GM12875 (cell line): ENCODE measurements around the gene CST1.
"Not testable (repeated sequence)": the region's sequence is repeated elsewhere in the genome, so short reads cannot be mapped to it uniquely, and the experiment has no call there.

ENCODE experiments used
- H3K4me3 ChIP-seq: one replicate; pipeline ENCODE4 v1.5.1; 2011; ENCODE audit warnings: low read depth, low read length, control low read depth
- TF ChIP-seq, protein P1 (sequence below): IDR thresholded peaks from 2 replicates; pipeline ENCODE4 v1.5.1; 2011; ENCODE audit warnings: low read depth, mild to moderate bottlenecking, control low read depth, inconsistent platforms, low read length, moderate library complexity, borderline replicate concordance; ENCODE audit not compliant: insufficient read depth

The CST1 gene

GRCh38 chr20:23744817-23745216 lies 5.9 kb downstream of the CST1 start:
- TF ChIP-seq, protein P1, sequence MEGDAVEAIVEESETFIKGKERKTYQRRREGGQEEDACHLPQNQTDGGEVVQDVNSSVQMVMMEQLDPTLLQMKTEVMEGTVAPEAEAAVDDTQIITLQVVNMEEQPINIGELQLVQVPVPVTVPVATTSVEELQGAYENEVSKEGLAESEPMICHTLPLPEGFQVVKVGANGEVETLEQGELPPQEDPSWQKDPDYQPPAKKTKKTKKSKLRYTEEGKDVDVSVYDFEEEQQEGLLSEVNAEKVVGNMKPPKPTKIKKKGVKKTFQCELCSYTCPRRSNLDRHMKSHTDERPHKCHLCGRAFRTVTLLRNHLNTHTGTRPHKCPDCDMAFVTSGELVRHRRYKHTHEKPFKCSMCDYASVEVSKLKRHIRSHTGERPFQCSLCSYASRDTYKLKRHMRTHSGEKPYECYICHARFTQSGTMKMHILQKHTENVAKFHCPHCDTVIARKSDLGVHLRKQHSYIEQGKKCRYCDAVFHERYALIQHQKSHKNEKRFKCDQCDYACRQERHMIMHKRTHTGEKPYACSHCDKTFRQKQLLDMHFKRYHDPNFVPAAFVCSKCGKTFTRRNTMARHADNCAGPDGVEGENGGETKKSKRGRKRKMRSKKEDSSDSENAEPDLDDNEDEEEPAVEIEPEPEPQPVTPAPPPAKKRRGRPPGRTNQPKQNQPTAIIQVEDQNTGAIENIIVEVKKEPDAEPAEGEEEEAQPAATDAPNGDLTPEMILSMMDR = no peak
- no peak overlapping the region for H3K4me3 ChIP-seq

DNA sequence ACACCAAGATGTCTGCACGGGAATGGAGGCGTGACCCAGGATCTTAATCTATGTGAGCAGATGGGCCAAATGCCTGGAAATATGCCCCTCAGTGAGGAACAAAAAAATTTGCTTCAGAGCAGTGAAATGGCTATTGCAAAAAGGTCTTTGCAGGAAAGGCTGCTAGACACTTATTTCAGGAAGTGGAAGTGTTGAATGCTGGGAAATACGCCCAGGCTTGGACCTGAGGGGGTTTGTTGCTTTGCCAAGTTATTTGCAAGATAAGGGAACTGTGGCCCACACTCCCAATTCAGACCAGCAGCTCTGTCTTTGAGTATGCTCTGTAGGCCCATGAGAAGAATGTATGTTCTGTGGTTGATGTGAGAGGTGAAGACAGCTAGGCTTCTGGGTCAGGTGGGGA lies 15.3 kb downstream of the CST1 start:
- H3K4me3 ChIP-seq = not testable (repeated sequence)

- H3K4me3 ChIP-seq = not testable (repeated sequence)
These were observed 15.8 kb downstream of the CST1 start for GRCh38 chr20:23734949-23735348.

DNA sequence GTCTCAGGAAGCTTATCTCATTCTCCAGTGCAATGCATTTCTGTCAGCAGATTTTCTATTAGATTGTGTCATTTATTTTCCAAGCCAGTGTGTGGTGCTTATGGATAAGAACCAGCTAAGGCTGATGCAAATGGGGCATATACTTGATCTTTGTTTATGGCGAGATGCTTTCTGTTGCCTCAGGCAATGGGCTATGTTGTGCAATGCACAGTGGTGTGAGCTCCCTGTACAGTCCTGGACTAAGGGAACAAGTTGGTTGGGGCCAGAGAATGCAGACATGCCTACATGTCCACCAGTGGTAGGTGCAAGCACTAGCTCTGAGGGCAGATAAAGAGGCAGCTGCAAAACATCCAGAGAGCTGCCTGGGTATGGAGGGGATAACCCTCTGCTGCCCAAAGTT lies 16.3 kb downstream of the CST1 start:
- not testable (repeated sequence) for H3K4me3 ChIP-seq

GRCh38 chr20:23727016-23727415 lies 23.7 kb downstream of the CST1 start:
- H3K4me3 ChIP-seq = no peak overlapping the region
- TF ChIP-seq, protein P1 = no peak

- H3K4me3 ChIP-seq = no peak overlapping the region
- TF ChIP-seq, protein P1 = no peak
These were observed 25.6 kb downstream of the CST1 start for GRCh38 chr20:23725102-23725501.

DNA sequence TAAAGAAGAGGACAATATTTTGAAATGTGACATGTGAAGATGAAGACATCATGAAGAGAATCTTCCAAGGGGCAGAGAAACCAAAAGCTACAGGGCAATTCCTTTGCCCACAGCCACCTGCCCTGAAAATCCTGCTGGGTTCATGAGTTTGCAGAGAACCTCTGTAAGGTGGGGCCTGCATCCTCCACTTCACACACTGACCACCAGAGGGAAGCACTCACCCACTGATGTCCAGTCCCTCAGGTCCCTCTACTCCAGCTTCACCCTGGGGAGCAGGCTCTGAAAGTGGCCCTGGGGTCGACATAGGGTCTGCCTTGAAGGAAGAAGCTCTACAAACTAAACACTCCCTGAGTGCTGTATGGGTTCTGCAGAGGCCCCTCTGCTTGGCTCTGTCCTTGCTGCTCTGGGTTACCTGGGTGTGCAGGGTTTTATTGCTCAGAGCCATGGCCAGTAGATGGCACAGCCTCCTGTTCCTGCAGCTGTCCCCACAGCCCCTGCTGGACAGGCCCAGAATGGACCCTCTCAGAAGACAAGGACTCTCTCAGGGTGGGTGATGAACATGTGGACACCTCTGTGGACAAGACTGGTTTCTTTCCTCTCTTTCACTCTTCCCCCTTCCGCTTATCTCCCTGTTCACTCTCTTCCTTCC lies 27.0 kb downstream of the CST1 start:
- TF ChIP-seq, protein P1 = peak; percentile 58; the same call in 1 of the 2 replicates
- not testable (repeated sequence) for H3K4me3 ChIP-seq

GRCh38 chr20:23722851-23723250 lies 27.9 kb downstream of the CST1 start:
- not testable (repeated sequence) for H3K4me3 ChIP-seq

DNA sequence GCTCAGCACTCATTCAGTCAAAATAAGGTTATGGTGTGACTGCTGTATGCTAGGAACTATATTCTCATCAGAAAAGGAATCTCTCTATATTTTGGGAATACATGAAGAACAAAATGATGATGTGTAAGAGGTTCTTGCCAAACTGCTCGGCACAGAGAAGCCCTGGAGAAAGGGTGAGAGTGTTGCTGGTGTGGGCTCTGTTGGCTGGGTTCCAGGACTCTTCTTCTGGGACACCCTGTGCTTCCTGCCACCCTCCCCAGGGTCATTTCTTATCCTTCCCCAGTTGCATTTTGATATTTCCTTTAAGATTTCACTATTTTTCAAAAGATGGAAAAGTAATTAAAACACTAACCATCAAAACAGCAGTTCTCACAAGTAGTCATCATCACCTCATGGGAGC lies 28.8 kb downstream of the CST1 start:
- TF ChIP-seq, protein P1 = no peak
- no peak overlapping the region for H3K4me3 ChIP-seq

DNA sequence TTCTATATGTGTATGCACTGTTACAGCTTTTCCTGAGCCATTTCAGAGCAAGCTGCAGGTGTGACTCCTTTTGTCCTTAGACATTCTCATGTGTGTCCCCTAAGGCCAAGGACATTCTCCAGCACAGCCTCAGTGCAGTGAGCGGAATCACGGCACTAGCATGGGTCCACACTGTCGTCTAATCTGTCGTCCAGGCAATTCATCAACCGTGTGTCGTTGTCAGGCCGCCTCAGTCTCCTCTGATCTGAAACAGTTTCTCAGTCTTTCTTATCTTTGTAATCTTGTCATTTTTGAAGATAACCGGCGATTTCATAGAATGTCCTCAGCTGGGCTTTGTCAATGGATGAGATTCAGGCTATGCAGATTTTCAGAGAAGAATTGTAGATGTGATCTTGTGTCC lies 31.4 kb downstream of the CST1 start:
- not testable (repeated sequence) for H3K4me3 ChIP-seq

- H3K4me3 ChIP-seq = not testable (repeated sequence)
These were observed 39.0 kb downstream of the CST1 start for GRCh38 chr20:23711778-23712177.
